Parathyroid adenoma (tissue), 2 donors: ENCODE results near the gene SORL1-AS1.

Experiments used
- H2AFZ ChIP-seq: fragments of 300-600 bp; sonication (generic); one replicate; pipeline ENCODE4 v1.7.0; 2017; ENCODE audit warnings: antibody characterized with exemption, mild to moderate bottlenecking
- H3K27ac ChIP-seq: fragments of 300-600 bp; sonication (generic); one replicate; pipeline ENCODE4 v1.7.0; 2017
- H3K27me3 ChIP-seq: fragments of 300-600 bp; sonication (generic); one replicate; pipeline ENCODE4 v1.7.0; 2017; ENCODE audit warnings: low read length; ENCODE audit not compliant: control insufficient read depth, insufficient read depth
- H3K36me3 ChIP-seq: fragments of 300-600 bp; sonication (generic); one replicate; pipeline ENCODE4 v1.7.0; 2017; ENCODE audit warnings: low read length; ENCODE audit not compliant: control insufficient read depth, insufficient read depth
- H3K4me1 ChIP-seq: fragments of 300-600 bp; sonication (generic); one replicate; pipeline ENCODE4 v1.7.0; 2017; ENCODE audit warnings: control low read depth
- H3K4me2 ChIP-seq: fragments of 300-600 bp; sonication (generic); one replicate; pipeline ENCODE4 v1.7.0; 2017; ENCODE audit warnings: low read length
- H3K4me3 ChIP-seq: fragments of 300-600 bp; sonication (generic); one replicate; pipeline ENCODE4 v1.7.0; 2017; ENCODE audit warnings: low read depth, low read length
- H3K79me2 ChIP-seq: fragments of 300-600 bp; sonication (generic); one replicate; pipeline ENCODE4 v1.7.0; 2017; ENCODE audit warnings: control low read depth
- H3K9ac ChIP-seq: fragments of 300-600 bp; sonication (generic); one replicate; pipeline ENCODE4 v1.7.0; 2017; ENCODE audit warnings: mild to moderate bottlenecking
- H3K9me3 ChIP-seq: fragments of 300-600 bp; sonication (generic); one replicate; pipeline ENCODE4 v1.7.0; 2017; ENCODE audit warnings: low read length; ENCODE audit not compliant: control insufficient read depth
- CTCF ChIP-seq: fragments of 300-600 bp; sonication (generic); IDR thresholded peaks from one replicate; pipeline ENCODE4 v1.7.0; 2017; ENCODE audit warnings: antibody characterized with exemption, mild to moderate bottlenecking
- donor health status: primary hyperparathyroidism.

The SORL1-AS1 gene

GRCh38 chr11:121419836-121420235 lies 32.9 kb downstream of the SORL1-AS1 start:
- no peaks in the 10 kb centered on the region for H3K27me3 ChIP-seq
- no peak overlapping the region for H2AFZ ChIP-seq
- H3K27ac ChIP-seq = no peak overlapping the region
- H3K4me1 ChIP-seq = peaks cover 2% of the 10 kb centered on the region
- no peaks in the 10 kb centered on the region for H3K9me3 ChIP-seq
- no peak overlapping the region for H3K9ac ChIP-seq
- no peak overlapping the region for H3K4me2 ChIP-seq
- TF ChIP-seq CTCF = no peak
- no peaks in the 10 kb centered on the region for H3K79me2 ChIP-seq
- no peaks in the 10 kb centered on the region for H3K36me3 ChIP-seq
- no peak overlapping the region for H3K4me3 ChIP-seq

- Histone ChIP-seq H3K36me3 (no peaks in the 10 kb centered on the region), H3K79me2 (no peaks in the 10 kb centered on the region), H3K27ac (no peak overlapping the region), H3K4me1 (peaks cover 2% of the 10 kb centered on the region), H3K4me3 (no peak overlapping the region), H3K27me3 (no peaks in the 10 kb centered on the region), H3K4me2 (no peak overlapping the region), H2AFZ (no peak overlapping the region), H3K9me3 (no peaks in the 10 kb centered on the region), H3K9ac (no peak overlapping the region)
- no peak for TF ChIP-seq CTCF
Observed at GRCh38 chr11:121418625-121419114, 34.1 kb downstream of the SORL1-AS1 start.

- H3K4me2 ChIP-seq = no peak overlapping the region
- peaks cover 2% of the 10 kb centered on the region for H3K4me1 ChIP-seq
- no peaks in the 10 kb centered on the region for H3K9me3 ChIP-seq
- H3K4me3 ChIP-seq = no peak overlapping the region
- H3K27me3 ChIP-seq = no peaks in the 10 kb centered on the region
- H2AFZ ChIP-seq = peak overlapping the region; percentile 70
- no peaks in the 10 kb centered on the region for H3K79me2 ChIP-seq
- H3K9ac ChIP-seq = no peak overlapping the region
- peak overlapping the region; percentile 29 for H3K27ac ChIP-seq
- no peak for TF ChIP-seq CTCF
- H3K36me3 ChIP-seq = no peaks in the 10 kb centered on the region
Observed at GRCh38 chr11:121417607-121418006, 35.2 kb downstream of the SORL1-AS1 start.

- no peaks in the 10 kb centered on the region for H3K9me3 ChIP-seq
- TF ChIP-seq CTCF = no peak
- H2AFZ ChIP-seq = peak overlapping the region; percentile 70
- H3K36me3 ChIP-seq = no peaks in the 10 kb centered on the region
- peaks cover 2% of the 10 kb centered on the region for H3K4me1 ChIP-seq
- no peak overlapping the region for H3K9ac ChIP-seq
- H3K4me2 ChIP-seq = no peak overlapping the region
- no peaks in the 10 kb centered on the region for H3K27me3 ChIP-seq
- no peak overlapping the region for H3K4me3 ChIP-seq
- peak overlapping the region; percentile 29 for H3K27ac ChIP-seq
- no peaks in the 10 kb centered on the region for H3K79me2 ChIP-seq
Observed at GRCh38 chr11:121417055-121417551, 35.7 kb downstream of the SORL1-AS1 start.

GRCh38 chr11:121415856-121416255 lies 36.9 kb downstream of the SORL1-AS1 start:
- Histone ChIP-seq H3K4me3 (no peak overlapping the region), H3K4me2 (no peak overlapping the region), H3K4me1 (peaks cover 2% of the 10 kb centered on the region), H2AFZ (no peak overlapping the region), H3K27ac (no peak overlapping the region), H3K79me2 (no peaks in the 10 kb centered on the region), H3K9me3 (no peaks in the 10 kb centered on the region), H3K9ac (no peak overlapping the region), H3K27me3 (no peaks in the 10 kb centered on the region), H3K36me3 (no peaks in the 10 kb centered on the region)
- TF ChIP-seq CTCF = no peak
